ENCODE results near the gene ACTN4.
"Not testable (repeated sequence)": the region's sequence is repeated elsewhere in the genome, so short reads cannot be mapped to it uniquely, and the experiment has no call there.

The ACTN4 gene

GRCh38 chr19:38742906-38743305 is 95.5 kb downstream of the ACTN4 start:
- no peak for DNase-seq

- no peak for DNase-seq
Measured at GRCh38 chr19:38743394-38744297, 96.2 kb downstream of the ACTN4 start.

DNA sequence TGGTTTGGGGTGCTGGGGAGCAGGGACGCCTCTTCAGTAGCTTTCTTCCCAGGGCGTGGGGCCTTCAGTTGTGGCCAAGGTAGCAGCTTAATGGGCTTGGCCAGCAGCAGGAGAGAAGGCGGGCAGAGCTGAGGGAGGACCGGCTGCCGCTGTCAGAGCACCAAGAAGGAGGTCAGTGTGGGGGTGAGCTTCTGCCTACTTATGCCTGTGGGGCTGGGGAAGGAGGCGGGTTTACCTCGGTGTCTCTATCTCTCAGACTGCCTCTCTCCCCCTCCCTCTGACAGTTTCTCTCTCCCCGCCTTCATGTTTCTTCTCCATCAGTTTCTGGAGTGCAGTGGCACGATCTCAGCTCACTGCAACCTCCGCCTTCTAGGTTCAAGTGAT is 96.8 kb downstream of the ACTN4 start, which contains the start of gene CAPN12:
Gene CAPN12, minus strand, starts transcription at position 177 of the 384 bp plus-strand sequence. CDS start 309 bp downstream, outside the sequence.
- DNase-seq: no peak

DNA sequence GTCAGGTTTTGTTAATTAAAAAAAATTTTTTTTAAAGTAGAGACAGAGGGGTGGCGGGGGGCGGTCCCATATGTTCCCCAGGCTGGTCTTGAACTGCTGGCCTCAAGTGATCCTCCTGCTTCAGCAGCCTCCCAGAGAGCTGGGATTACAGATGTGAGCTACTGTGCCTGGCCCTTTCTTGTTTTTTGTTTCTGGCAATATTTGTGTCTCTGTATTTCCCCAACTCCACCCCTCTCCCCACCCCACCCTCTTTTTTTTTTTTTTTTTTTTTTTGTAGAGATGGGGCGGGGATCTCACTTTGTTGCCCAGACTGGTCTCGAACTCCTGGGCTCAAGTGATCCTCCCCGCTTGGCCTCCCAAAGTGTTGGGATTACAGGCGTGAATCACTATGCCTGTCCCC is 97.4 kb downstream of the ACTN4 start:
- DNase-seq: no peak

DNA sequence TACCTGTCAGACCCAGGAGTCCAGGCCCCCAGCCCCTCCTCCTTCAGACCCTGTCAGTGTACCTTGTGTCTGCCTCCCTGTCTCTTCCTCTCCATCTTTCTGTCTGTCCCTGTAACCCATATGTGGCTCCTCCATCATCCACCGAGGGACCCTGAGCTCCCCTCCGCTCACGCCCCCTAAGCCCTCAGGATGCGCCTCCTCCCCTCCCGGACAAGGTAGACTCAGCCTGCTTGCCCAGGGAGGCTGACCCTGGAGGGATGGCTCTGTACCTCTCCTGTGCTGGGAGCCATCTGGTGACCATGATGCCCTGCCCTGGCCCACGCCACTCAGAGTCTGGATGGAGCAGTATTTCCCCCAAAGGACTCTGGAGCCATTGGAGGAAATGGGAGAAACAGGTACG is 97.9 kb downstream of the ACTN4 start:
- no peak for DNase-seq

- DNase-seq: not testable (repeated sequence)
Measured at GRCh38 chr19:38753783-38754182, 106.3 kb downstream of the ACTN4 start.

DNA sequence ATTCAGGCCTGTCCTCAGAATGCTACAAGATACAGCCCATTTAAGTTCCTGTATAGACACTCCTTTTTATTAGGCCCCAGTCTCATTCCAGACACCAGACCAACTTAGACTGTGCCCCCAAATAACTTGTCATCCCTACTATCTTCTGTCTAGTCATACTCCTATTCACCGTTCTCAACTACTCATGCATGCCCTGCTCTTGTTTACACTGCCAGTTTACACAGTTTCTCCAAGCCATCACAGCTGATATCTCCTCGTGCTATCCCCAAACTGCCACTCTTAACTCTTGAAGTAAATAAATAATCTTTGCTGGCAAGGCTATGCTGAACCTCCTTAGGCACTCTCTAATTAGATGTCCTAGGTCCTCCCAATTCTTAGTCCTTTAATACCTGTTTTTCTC is 106.7 kb downstream of the ACTN4 start:
- DNase-seq: not testable (repeated sequence)

DNA sequence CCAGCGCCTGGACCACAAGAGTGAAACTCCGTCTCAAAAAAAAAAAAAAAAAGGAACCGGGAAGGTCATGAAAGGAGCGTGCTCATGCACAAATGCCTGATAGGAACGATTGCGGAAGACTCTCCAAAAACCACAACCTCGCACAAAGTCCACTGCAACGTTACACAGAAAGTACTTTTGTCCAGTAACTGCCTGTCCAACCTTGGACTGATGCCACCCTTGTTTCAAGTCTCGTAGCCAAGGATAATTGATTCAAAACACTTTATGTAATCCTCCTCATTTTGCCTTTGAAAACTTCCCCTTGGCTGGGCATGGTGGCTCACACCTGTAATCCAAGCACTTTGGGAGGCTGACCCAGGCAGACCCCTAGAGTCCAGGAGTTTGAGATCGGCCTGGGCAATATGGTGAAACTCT is 112.1 kb downstream of the ACTN4 start:
- no peak for DNase-seq

GRCh38 chr19:38760805-38761517 is 113.5 kb downstream of the ACTN4 start:
- not testable (repeated sequence) for DNase-seq

- not testable (repeated sequence) for DNase-seq
Measured at GRCh38 chr19:38761884-38762389, 114.5 kb downstream of the ACTN4 start.

DNA sequence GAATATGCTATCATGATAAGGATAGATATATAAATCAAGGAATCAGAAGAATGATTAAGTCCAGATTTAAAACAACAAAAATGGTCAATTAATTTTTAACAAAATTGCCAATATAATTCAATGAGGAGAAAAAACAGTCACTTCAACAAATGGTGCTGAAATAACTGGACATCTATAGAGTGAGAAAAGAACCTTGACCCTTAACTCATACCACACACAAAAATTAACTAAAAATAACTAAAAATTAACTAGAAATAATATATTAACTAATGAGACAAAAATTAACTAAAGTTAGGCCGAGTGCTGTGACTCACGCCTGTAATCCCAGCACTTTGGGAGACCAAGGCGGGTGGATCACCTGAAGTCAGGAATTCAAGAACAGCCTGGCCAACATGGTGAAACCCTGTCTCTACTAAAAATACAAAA is 116.4 kb downstream of the ACTN4 start:
- DNase-seq: no peak

DNA sequence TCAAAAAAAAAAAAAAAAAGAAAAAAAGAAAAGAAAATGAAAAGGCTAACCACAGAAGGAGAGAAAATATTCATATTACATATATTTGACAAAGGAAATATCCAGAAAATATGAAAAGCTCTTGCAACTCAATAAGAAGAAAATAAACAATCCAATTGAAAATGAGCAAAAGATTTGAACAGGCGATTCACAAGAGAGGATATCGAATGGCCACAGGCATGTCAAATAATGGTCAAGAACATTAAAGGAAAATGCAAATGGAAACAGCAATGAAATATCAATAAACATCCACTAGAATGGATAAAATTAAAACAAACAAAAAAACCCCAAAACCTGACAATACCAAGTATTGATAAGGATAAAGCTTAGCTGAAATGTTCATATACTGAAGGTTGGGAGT is 117.8 kb downstream of the ACTN4 start:
- DNase-seq: no peak

- DNase-seq: no peak
Measured at GRCh38 chr19:38766276-38767047, 119.0 kb downstream of the ACTN4 start.

DNA sequence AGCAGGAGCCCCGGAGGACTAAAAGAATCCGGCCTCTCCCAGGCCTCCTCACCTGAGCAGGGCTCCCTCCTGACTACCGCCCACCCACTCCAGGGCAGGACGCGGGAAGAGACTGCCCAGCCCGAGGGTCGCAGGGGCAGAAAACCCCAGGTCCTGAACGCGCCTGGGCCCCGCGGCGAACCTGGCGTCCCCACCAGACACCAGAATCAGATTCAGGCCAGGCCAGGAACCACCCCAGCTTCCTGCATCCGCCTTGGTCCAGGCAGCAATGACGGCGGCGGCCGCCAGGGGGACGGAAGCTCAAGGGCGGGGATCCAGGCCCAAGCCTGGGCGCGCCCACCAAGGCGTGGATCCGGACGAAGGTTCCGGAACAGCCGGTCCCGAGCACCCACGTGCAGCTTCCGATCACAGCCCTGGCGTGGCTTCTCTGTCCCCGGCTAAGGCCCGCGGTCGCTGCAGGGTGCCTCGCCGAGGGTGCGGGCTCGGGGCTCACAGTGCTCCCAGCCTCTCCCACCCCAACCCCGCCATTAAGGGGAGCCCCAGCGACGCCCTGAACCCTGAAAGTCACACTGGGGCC is 122.3 kb downstream of the ACTN4 start:
- no peak for DNase-seq

- not testable (repeated sequence) for DNase-seq
Measured at GRCh38 chr19:38770228-38770948, 122.9 kb downstream of the ACTN4 start.

- not testable (repeated sequence) for DNase-seq
Measured at GRCh38 chr19:38770949-38771275, 123.5 kb downstream of the ACTN4 start.

- DNase-seq: not testable (repeated sequence)
Measured at GRCh38 chr19:38771569-38771968, 124.1 kb downstream of the ACTN4 start.

DNA sequence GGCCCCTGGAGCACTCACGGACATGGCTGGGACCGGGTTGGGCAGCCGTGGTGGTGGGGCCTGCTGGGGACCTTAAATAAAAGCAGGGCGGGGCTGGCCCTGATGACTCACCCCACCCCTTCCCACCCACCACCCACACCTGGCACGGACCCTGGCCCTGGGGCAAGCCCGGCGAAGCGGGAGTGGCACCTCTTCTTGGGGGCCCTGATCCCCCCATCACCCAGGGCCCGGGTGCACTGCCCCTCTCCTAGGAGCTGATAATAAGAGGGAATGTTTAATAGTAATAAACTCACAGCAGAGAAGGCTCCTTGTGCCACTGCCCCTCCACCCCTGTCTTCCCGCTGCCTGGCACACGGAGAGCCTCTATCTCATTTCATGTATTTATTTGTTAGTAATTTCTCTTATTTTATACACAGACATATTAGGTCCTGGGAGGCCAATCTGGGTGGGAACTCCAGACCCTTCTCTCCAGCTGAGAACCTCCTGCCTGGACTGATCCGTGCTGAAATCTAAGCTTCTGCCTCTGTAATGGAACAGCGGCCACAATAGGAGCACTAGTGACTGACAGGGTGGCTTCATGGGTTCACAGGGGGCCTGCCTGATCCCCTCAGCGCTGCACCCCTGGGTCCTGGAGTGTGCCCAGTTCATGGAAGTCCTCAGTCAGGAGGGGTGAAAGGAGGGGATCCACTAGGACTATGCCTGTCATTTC is 126.2 kb downstream of the ACTN4 start, which contains the start of gene LGALS7:
Gene LGALS7, minus strand, starts transcription at position 49 of the 709 bp plus-strand sequence. Its CDS starts 25 bp downstream, at position 24.
- DNase-seq: no peak

GRCh38 chr19:38774181-38774950 is 126.9 kb downstream of the ACTN4 start:
- DNase-seq: no peak

- DNase-seq: no peak
Measured at GRCh38 chr19:38778733-38779132, 131.3 kb downstream of the ACTN4 start.
